ENCODE results near the gene KCNK17. TPM values are rescaled to one million over a fixed set of nuclear protein-coding genes. Genes with fewer than 3 reads are reported as not detected.

The KCNK17 gene
- total RNA-seq, 1 donor from 2014 or later = not detected

GRCh38 chr6:39327507-39327906 is 13.3 kb upstream of the KCNK17 start:
- Mint-ChIP-seq H3K27me3 (ENCODE audit: unreplicated experiment) (peaks cover 16% of the 10 kb centered on the region), H3K9me3 (ENCODE audit: unreplicated experiment) (peaks cover 17% of the 10 kb centered on the region), H3K4me1 (ENCODE audit: low read depth, unreplicated experiment) (peaks cover 28% of the 10 kb centered on the region), H3K27ac (ENCODE audit: unreplicated experiment) (peak overlapping the region; percentile 91), H3K4me3 (ENCODE audit: unreplicated experiment) (peak overlapping the region; percentile 76), H3K36me3 (ENCODE audit: unreplicated experiment) (no peaks in the 10 kb centered on the region)
- TF ChIP-seq CTCF (IDR thresholded peaks at IDR 0.05; ENCODE audit: partially characterized antibody, unreplicated experiment) = no peak
- DNase-seq = peak; percentile 59

DNA sequence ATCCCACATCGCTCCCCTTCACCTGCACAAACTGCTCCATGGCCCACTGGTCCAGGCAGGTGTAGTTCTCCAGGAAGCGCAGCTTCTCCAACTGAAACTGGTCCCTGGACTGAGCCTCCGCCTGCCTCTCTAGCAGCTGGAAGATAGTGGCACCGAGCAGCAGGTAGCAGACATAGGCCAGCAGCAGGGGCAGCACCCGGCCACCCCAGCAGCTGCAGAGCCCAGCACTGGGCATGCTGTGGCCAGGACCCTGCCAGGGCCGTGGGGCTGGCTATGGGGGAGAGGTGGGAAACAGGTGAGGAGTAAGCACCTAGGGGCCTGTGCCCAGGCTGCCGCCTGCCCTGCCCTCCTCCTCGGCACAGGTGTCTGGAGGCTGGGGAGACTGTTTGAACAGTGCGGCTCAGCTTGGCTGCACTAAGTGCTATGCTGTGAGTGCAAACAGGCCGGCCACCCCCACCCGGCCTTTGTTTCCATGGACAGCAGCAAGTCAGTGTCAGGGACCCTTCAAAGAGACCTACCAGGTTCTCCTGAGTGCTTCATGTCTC is 8.2 kb upstream of the KCNK17 start, which contains the start of gene KCNK16:
Gene KCNK16, minus strand, starts transcription at position 397 of the 545 bp plus-strand sequence. Its CDS starts 162 bp downstream, at position 235.
- H3K9me3 Mint-ChIP-seq (ENCODE audit: unreplicated experiment) = peaks cover 11% of the 10 kb centered on the region
- peaks cover 8% of the 10 kb centered on the region for H3K4me1 Mint-ChIP-seq (ENCODE audit: low read depth, unreplicated experiment)
- H3K4me3 Mint-ChIP-seq (ENCODE audit: unreplicated experiment) = no peak within 1 kb of the TSS
- DNase-seq = no peak
- TF ChIP-seq CTCF (IDR thresholded peaks at IDR 0.05; ENCODE audit: partially characterized antibody, unreplicated experiment) = no peak
- H3K27ac Mint-ChIP-seq (ENCODE audit: unreplicated experiment) = no peak within 1 kb of the TSS
- peaks cover 7% of the 10 kb centered on the region for H3K36me3 Mint-ChIP-seq (ENCODE audit: unreplicated experiment)
- H3K27me3 Mint-ChIP-seq (ENCODE audit: unreplicated experiment) = peaks cover 17% of the 10 kb centered on the region

GRCh38 chr6:39321761-39322160 is 7.5 kb upstream of the KCNK17 start:
- no peak overlapping the region for H3K27ac Mint-ChIP-seq (ENCODE audit: unreplicated experiment)
- no peak overlapping the region for H3K4me3 Mint-ChIP-seq (ENCODE audit: unreplicated experiment)
- peaks cover 12% of the 10 kb centered on the region for H3K27me3 Mint-ChIP-seq (ENCODE audit: unreplicated experiment)
- DNase-seq = no peak
- H3K9me3 Mint-ChIP-seq (ENCODE audit: unreplicated experiment) = peaks cover 11% of the 10 kb centered on the region
- no peak for TF ChIP-seq CTCF (IDR thresholded peaks at IDR 0.05; ENCODE audit: partially characterized antibody, unreplicated experiment)
- H3K36me3 Mint-ChIP-seq (ENCODE audit: unreplicated experiment) = peaks cover 7% of the 10 kb centered on the region
- H3K4me1 Mint-ChIP-seq (ENCODE audit: low read depth, unreplicated experiment) = peaks cover 3% of the 10 kb centered on the region

DNA sequence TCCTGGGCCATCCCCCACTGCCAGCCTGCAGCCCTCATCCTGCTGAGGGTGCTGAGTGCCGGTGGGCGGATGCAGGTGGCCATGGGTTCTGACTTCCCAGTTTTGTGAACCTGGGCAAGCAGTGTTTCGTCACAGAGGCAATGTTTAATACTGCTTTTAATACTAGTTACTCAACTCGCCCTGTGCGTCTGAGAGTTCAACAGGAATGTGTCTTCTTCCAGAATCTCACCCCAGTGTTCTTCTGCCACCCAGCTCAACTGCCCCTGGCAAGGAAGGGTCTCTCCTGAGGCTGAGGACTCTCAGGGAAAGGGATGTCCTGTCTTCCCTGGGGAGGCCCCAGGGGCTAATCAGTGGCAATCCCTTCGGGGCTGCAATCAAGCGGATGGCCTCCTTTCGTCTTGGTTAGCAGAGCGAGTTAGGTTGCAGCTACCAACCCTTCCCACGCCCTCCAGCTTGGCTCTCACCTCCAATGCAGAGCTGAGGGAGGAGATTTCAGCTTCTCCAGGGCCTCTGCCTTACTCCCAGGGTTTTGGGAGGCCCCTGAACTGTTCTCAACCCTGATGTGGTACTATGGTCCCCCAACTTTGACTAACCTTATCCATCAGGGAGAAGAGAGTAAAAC is 6.3 kb upstream of the KCNK17 start:
- Mint-ChIP-seq H3K27me3 (ENCODE audit: unreplicated experiment) (peaks cover 14% of the 10 kb centered on the region), H3K27ac (ENCODE audit: unreplicated experiment) (no peak overlapping the region), H3K4me3 (ENCODE audit: unreplicated experiment) (no peak overlapping the region), H3K9me3 (ENCODE audit: unreplicated experiment) (peaks cover 11% of the 10 kb centered on the region), H3K4me1 (ENCODE audit: low read depth, unreplicated experiment) (no peaks in the 10 kb centered on the region), H3K36me3 (ENCODE audit: unreplicated experiment) (peaks cover 7% of the 10 kb centered on the region)
- DNase-seq = no peak
- no peak for TF ChIP-seq CTCF (IDR thresholded peaks at IDR 0.05; ENCODE audit: partially characterized antibody, unreplicated experiment)

- H3K27me3 Mint-ChIP-seq (ENCODE audit: unreplicated experiment) = peaks cover 17% of the 10 kb centered on the region
- DNase-seq = no peak
Observed at GRCh38 chr6:39319621-39320362, 5.6 kb upstream of the KCNK17 start.

More at GRCh38 chr6:39319621-39320362, 5.6 kb upstream of the KCNK17 start:
- H3K4me3 Mint-ChIP-seq (ENCODE audit: unreplicated experiment) = no peak overlapping the region
- no peak overlapping the region for H3K27ac Mint-ChIP-seq (ENCODE audit: unreplicated experiment)
- peaks cover 7% of the 10 kb centered on the region for H3K36me3 Mint-ChIP-seq (ENCODE audit: unreplicated experiment)
- no peak for TF ChIP-seq CTCF (IDR thresholded peaks at IDR 0.05; ENCODE audit: partially characterized antibody, unreplicated experiment)
- H3K4me1 Mint-ChIP-seq (ENCODE audit: low read depth, unreplicated experiment) = no peaks in the 10 kb centered on the region
- H3K9me3 Mint-ChIP-seq (ENCODE audit: unreplicated experiment) = peaks cover 11% of the 10 kb centered on the region

Data from glutamatergic neuron (in vitro differentiated cells).